IPS-15b (cell line): ENCODE results near the gene TMEM63A.
"Not testable (repeated sequence)": the region's sequence is repeated elsewhere in the genome, so short reads cannot be mapped to it uniquely, and the experiment has no call there.

ENCODE experiments used
- H3K27me3 ChIP-seq: one replicate; pipeline ENCODE4 v1.6.1; 2013; ENCODE audit warnings: low read length; ENCODE audit not compliant: control insufficient read depth, insufficient read depth
- H3K36me3 ChIP-seq: one replicate; pipeline ENCODE4 v1.6.1; 2013; ENCODE audit warnings: low read length; ENCODE audit not compliant: control insufficient read depth, insufficient read depth
- H3K4me1 ChIP-seq: one replicate; pipeline ENCODE4 v1.6.1; 2013; ENCODE audit warnings: mild to moderate bottlenecking, low read length; ENCODE audit not compliant: control insufficient read depth, insufficient read depth
- H3K4me3 ChIP-seq: one replicate; pipeline ENCODE4 v1.5.1; 2013; ENCODE audit warnings: low read depth, low read length
- H3K9ac ChIP-seq: one replicate; pipeline ENCODE4 v1.6.1; 2013; ENCODE audit warnings: low read depth, mild to moderate bottlenecking, low read length
- H3K9me3 ChIP-seq: one replicate; pipeline ENCODE4 v1.6.1; 2013; ENCODE audit warnings: mild to moderate bottlenecking, low read length; ENCODE audit not compliant: control insufficient read depth, insufficient read depth

Gene TMEM63A

DNA sequence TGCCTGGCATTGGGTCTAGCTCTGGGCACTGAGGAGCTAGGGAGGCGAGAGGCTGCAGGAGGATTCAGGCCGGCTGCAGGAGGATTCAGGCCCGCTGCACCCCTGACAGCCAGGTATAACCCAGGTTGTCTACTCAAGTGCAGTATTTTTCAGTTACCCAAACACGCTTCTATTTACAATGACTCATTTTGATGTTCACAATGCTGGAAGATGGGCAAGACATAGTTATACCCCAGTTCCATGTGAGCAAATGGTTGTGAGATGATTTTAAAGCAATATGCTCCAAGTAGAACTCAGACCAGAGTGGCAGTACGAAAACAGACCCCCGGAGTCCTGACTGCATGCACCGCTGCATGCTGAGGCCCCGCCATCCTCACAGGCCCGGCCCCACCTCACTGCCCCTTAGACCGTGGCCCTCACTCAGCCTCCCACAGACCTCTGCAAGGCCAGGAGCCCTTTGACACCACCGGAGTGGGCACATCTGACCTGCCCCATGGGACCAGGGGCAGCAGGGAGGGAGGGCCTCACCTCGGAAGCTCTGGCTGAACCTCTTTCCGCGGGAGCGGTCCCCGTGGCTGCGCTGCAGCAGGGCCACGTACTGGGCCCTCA, 6.2 kb upstream of the TMEM63A start:
- no peaks in the 10 kb centered on the region for H3K36me3 ChIP-seq
- H3K9me3 ChIP-seq, result no peaks in the 10 kb centered on the region
- H3K4me3 ChIP-seq, result peak overlapping the region; percentile 23
- no peaks in the 10 kb centered on the region for H3K27me3 ChIP-seq
- peak overlapping the region; percentile 60 for H3K9ac ChIP-seq
- H3K4me1 ChIP-seq, result peaks cover 20% of the 10 kb centered on the region

DNA sequence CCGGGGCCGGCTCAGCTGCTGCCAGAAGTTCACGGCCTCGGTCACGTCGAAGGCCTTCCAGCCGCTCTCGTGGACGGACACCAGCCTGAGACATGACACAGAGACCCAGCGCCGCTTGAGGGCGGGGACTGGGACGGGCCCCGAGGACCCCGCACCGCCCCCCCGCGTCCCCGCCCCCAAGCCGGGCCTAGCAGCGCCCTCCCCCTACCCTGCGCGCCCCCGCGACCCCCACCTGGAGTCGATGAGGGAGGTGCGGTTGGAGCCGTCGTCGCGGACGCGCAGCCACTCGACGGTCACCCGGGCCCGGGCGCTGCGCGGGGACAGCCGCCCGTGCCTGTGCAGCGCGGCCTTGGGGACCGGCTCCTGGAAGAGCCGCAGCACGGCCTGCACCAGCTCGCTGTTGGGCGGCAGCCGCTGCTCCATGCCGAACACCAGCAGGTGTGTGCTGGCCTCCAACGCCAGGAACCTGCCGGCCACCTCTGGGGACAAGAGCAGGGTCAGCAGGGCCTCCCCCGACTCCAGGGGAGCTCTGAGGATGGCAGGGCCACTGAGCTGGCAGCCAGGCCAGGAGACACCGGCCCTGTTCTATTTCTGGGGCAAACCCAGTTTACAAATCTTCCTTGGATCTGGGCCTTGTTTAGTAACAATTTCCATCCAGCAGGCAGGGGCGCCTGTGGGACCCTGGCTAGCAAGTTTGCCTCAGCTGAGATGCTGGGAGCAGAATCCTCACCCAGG, 5.5 kb upstream of the TMEM63A start:
- H3K9me3 ChIP-seq, H3K9ac ChIP-seq, H3K27me3 ChIP-seq, H3K36me3 ChIP-seq: not testable (repeated sequence)
- Histone ChIP-seq H3K4me3 (peak overlapping the region; percentile 23), H3K4me1 (peaks cover 20% of the 10 kb centered on the region)

DNA sequence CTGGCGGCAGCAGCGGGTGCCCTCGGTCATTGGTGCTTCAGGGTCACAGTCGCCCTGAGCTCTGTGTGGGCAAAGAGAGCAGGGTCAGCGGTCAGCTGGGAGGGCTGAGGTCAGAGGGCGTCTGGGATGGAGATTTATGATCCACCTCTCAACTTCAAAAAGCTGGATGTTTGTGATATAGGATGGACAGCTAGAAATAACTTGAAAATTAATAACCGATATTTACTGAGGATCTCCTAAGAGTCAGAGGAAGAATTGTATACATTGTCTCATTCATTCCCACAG, 4.8 kb upstream of the TMEM63A start:
- H3K36me3 ChIP-seq, result no peaks in the 10 kb centered on the region
- H3K27me3 ChIP-seq, result no peaks in the 10 kb centered on the region
- H3K9me3 ChIP-seq, result no peaks in the 10 kb centered on the region
- H3K9ac ChIP-seq, result no peak overlapping the region
- peak overlapping the region; percentile 8 for H3K4me3 ChIP-seq
- peaks cover 20% of the 10 kb centered on the region for H3K4me1 ChIP-seq

DNA sequence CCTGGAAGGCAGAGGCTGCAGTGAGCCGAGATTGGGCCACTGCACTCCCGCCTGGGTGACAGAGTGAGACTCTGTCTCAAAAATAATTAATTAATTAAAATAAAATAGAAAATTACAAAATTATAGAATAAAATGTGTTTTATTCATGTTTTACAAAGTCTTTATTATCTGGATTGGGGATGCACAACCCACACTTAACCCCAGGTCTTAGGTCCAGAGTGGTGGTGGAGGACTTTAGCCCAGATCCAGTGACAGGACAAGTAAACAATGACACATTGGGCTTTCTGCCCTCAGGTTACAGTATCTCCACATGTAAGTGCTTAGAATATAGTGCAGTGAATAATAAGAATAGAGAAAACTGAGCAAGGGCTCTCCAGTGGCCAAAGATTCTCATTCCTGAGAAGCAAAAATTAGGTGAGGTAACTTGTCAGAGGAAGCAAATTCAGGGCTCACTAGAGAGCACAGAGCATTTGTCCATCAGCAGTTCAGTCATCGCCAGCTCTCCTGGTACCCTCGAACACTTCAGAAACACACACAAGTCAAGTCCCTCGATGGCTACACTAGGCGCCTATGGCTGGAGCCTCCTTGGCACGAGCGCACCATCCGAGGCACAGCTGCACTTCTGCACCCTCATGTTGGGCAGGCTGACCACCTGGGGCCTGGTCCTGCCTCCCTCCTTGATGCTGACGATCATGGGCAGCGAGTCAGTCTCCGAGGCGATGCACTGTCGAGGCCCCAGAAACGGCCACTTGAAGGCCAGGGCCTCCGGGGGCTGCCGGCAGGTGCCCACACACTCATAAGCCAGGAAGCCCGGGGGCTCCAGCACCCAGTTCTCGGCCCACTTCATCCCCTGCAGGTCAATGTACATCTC, 4.2 kb upstream of the TMEM63A start:
- Histone ChIP-seq H3K27me3 (no peaks in the 10 kb centered on the region), H3K9ac (no peak overlapping the region), H3K4me3 (no peak overlapping the region), H3K9me3 (no peaks in the 10 kb centered on the region), H3K4me1 (peaks cover 21% of the 10 kb centered on the region), H3K36me3 (no peaks in the 10 kb centered on the region)

DNA sequence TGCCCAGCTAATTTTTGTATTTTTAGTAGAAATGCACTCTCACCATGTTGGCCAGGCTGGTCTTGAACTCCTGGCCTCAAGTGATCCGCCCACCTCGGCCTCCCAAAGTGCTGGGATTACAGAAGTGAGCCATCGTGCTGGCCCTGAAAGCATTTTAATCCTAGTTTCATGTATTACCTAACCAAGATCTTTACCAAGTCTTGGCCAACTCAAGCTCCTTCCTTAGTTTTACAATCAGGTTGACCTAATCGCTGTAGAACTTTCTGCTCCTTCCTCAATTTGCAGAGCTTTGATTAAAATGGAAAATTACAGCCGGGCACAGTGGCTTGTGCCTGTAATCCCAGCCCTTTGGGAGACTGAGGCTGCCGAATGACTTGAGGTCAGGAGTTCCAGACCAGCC, 3.2 kb upstream of the TMEM63A start:
- no peaks in the 10 kb centered on the region for H3K36me3 ChIP-seq
- no peaks in the 10 kb centered on the region for H3K9me3 ChIP-seq
- no peaks in the 10 kb centered on the region for H3K27me3 ChIP-seq
- no peak overlapping the region for H3K4me3 ChIP-seq
- H3K4me1 ChIP-seq, result peaks cover 21% of the 10 kb centered on the region
- no peak overlapping the region for H3K9ac ChIP-seq

DNA sequence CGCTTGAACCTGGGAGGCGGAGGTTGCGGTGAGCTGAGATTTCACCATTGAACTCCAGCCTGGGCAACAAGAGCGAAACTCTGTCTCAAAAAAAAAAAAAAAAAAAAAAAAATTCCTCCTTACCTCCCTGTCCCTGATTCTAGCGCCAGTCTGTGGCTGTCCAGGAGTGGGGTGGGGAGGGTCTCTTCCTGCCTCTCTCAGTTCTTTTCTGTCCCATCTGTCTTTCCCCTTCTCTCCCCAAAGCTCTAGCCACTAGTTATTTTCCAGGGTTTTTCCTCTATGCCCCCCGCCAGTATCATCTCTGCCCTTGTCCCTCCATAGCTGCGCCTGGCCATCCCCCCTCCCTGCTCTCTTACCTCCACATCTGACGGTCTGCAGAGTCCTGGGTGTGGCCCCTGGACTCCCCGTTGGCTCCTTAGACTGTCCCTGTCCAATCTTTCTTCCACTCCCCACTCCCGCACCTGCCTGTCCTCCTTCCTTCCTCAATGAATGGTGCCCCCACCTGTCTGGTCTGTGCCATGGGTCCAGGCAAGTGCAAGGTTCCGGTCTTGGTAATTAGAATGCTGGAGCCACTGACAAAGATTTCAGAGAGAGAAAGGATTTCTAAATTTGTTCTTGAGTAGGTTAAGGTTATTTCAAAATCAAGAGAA, 1.6 kb upstream of the TMEM63A start:
- Histone ChIP-seq H3K4me1 (peaks cover 14% of the 10 kb centered on the region), H3K27me3 (no peaks in the 10 kb centered on the region), H3K4me3 (peak overlapping the region; percentile 78), H3K9me3 (no peaks in the 10 kb centered on the region), H3K9ac (no peak overlapping the region), H3K36me3 (no peaks in the 10 kb centered on the region)

DNA sequence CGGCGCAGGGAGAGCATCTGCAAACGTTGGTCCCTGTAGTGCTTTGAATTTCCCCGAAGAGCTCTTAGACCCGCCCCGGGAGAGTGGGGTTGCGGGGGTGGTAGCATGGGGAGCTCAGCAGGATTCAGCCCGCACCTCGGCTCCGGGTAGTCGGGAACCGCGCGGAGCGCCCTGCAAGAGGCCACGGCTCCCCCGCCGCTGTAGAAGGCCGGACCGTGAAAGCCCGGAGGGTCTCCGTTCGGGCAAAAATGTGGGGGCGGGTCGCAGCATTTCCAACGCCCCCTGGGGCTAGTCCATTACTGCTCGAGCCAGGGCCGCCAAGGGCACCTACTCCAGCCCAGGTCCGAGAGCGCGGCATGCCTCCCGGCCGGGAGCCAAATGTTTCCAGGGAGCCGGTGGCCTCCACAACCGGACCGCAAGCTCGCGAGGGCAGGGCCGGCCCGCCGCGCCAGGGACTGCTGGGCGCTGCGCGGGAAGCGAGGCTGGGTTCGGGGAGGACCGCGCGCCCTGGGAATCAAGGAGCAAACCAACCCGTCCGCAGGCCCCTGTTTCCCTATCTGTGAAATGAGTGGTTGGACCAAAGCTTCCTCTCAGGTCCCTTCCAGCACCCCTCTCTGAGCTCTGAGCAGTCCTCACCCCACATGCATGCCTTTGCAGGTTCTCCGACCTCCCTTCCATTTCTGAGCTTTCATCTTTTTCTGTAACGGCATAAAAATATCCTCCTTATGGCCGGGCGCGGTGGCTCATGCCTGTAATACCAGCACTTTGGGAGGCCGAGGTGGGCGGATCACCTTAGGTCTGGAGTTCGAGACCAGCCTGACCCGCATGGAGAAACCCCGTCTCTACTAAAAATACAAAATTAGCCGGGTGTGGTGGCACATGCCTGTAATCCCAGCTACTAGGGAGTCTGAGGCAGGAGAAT, 775 bp upstream of the TMEM63A start:
- Histone ChIP-seq H3K4me1 (peaks cover 14% of the 10 kb centered on the region), H3K27me3 (no peaks in the 10 kb centered on the region), H3K9me3 (no peaks in the 10 kb centered on the region), H3K4me3 (peak overlapping the region; percentile 78), H3K36me3 (no peaks in the 10 kb centered on the region), H3K9ac (peak overlapping the region; percentile 87)

DNA sequence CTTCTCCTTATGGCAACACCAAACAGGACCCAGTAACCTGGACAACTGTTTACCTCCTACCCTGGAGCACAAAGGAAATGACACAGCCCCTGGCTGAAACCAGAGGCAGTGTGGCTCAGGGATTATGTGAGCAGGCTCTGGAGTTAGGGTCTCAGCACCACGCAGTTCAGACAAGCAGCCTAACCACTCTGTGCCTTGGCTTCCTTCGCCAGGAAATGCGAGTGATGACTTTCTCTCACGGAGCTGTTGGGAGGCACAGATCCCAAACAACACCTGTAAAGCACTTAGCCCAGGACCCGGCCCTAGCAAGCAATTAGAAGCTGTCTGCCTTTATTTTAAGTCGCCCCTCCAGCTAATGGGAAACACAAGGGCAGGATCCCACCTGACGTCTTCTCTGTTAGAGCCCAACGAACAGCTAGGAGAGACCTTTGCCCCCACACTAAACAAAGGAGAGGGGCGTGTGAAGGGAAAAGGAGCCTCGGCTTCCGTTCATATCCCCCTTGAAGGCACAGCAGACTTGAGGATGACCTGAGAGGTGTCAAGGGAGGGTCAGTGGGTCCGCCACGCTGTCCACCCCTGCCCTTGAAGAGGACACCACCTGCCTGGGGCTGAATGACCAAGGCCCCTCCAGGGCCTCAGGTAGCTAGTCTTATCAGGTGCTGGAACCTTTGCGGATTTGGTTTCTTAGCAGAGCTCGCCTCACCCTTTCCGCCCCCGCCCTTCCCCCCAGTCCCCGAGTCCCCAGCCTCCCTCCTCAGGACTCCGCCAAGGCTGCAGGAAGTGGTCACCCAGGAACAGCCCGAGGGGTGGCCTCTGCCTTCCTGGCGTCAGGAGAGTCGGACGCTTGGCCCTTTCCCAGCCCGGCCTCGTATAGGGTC, 860 bp downstream of the TMEM63A start:
- Histone ChIP-seq H3K27me3 (no peaks in the 10 kb centered on the region), H3K9me3 (no peaks in the 10 kb centered on the region), H3K36me3 (peaks cover 6% of the 10 kb centered on the region), H3K4me1 (peaks cover 14% of the 10 kb centered on the region), H3K9ac (peak overlapping the region; percentile 73), H3K4me3 (peak overlapping the region; percentile 78)

DNA sequence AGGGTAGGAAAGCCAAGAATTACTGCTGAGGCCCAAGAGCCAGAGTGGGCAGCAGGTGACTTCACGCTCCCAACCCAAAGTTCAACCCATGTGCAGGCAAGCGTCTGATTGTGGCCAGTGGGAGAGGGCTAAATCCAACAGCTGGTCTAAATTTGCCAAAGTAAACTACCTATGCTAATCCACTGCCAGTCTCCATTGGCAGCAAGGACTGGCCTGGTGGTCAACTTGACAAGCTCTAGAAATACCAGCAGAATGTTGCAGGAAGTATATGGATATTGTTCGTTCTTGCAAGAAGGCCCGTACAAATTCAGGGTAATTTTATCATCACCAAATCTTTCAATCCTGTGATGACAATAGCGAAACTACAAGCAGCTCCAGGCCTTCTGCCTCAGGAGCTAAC, 1.5 kb downstream of the TMEM63A start:
- Histone ChIP-seq H3K9ac (no peak overlapping the region), H3K4me3 (peak overlapping the region; percentile 78)

DNA sequence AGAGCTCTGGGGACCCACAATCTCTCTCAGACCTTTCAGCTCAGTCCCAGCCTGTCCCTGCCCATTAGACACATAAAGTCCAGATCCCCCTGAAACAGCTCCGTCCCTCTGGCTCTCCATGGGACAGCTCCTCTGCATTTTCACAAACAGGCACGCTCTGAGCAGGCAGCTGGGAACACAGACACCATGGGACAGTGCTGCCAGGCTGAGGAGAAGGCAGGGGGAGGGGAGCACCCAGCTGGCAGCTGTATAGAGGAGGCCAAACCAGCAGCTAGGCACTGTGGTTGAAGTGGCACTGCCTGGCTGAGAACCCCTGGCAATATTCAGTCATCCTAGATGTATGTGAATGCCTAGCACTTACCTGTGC, 2.0 kb downstream of the TMEM63A start:
- Histone ChIP-seq H3K27me3 (no peaks in the 10 kb centered on the region), H3K9ac (peak overlapping the region; percentile 9), H3K4me1 (peaks cover 14% of the 10 kb centered on the region), H3K9me3 (no peaks in the 10 kb centered on the region), H3K36me3 (peaks cover 6% of the 10 kb centered on the region), H3K4me3 (no peak overlapping the region)

More for the DNA sequence above, 1.5 kb downstream of the TMEM63A start:
- Histone ChIP-seq H3K4me1 (peaks cover 14% of the 10 kb centered on the region), H3K9me3 (no peaks in the 10 kb centered on the region), H3K27me3 (no peaks in the 10 kb centered on the region), H3K36me3 (peaks cover 6% of the 10 kb centered on the region)
